HepG2 (cell line): ENCODE results near the gene FBRSL1. TPM values are rescaled to one million over a fixed set of nuclear protein-coding genes. Genes with fewer than 3 reads are reported as not detected.

Experiments used
- AGO2 ChIP-seq: fragments of 200-400 bp; formaldehyde crosslinking; optimal IDR thresholded peaks from 2 replicates; pipeline ENCODE3; 2017; ENCODE audit warnings: mild to moderate bottlenecking, low read depth, low read length, moderate library complexity
- HHEX ChIP-seq: IDR thresholded peaks from 2 replicates; pipeline ENCODE4 v1.6.1; 2016; ENCODE audit warnings: control low read depth
- HNF1A ChIP-seq, 2 experiments: sonication (generic) in 1 of 2; formaldehyde crosslinking in 1 of 2; IDR thresholded peaks; 2 replicates each; pipeline versions ENCODE4 v1.4.0 to v1.6.1; 2016 to 2020; ENCODE audit warnings: borderline replicate concordance in 1 of 2, low read depth in 1 of 2, mild to moderate bottlenecking in 1 of 2, missing genetic modification reagents in 1 of 2
- MTF1 ChIP-seq: sonication (generic); formaldehyde crosslinking; IDR thresholded peaks from 2 replicates; pipeline ENCODE4 v1.5.0; 2020; ENCODE audit warnings: missing genetic modification reagents
- MXD1 ChIP-seq: sonication (generic); formaldehyde crosslinking; IDR thresholded peaks from 2 replicates; pipeline ENCODE4 v1.4.0; 2020; ENCODE audit warnings: mild to moderate bottlenecking, missing genetic modification reagents
- NR2C2 ChIP-seq: sonication (generic); formaldehyde crosslinking; IDR thresholded peaks from 2 replicates; pipeline ENCODE4 v1.4.0; 2020; ENCODE audit warnings: missing genetic modification reagents, mild to moderate bottlenecking, moderate library complexity, borderline replicate concordance
- SIN3A ChIP-seq: IDR thresholded peaks from 2 replicates; pipeline ENCODE4 v1.6.1; 2011; ENCODE audit warnings: low read depth, mild to moderate bottlenecking, control low read depth, low read length, borderline replicate concordance
- ZBTB25 ChIP-seq: IDR thresholded peaks from 2 replicates; pipeline ENCODE4 v1.6.1; 2018; ENCODE audit warnings: missing genetic modification reagents
- ZNF136 ChIP-seq: sonication (generic); formaldehyde crosslinking; IDR thresholded peaks from 2 replicates; pipeline ENCODE4 v1.8.1; 2022; ENCODE audit warnings: low read depth, mild to moderate bottlenecking, moderate library complexity, missing genetic modification reagents
- ZNF451 ChIP-seq: sonication (generic); formaldehyde crosslinking; IDR thresholded peaks from 2 replicates; pipeline ENCODE4 v1.5.0; 2020; ENCODE audit warnings: mild to moderate bottlenecking, missing genetic modification reagents
- ZNF724P ChIP-seq: sonication (generic); formaldehyde crosslinking; IDR thresholded peaks from 2 replicates; pipeline ENCODE4 v1.8.0; 2022; ENCODE audit warnings: missing genetic modification reagents, borderline replicate concordance
- polyA plus RNA-seq, 8 experiments: library from polyadenylated mRNA; depleted of rRNA in 3 of 8; stranded (reverse) in 7 of 8; unstranded in 1 of 8; fragments of >200 nt; fragmentation: Illumina TruSeq in 4 of 8; extraction: Trizol in 4 of 8; gene quantifications; 2 replicates each; pipeline versions ENCODE4 v1.2.1 to v1.2.3, GENCODE V29; 2011 to 2016; ENCODE audit warnings: low read depth in 4 of 8, missing spikeins in 1 of 8, mixed read lengths in 1 of 8; ENCODE audit not compliant: insufficient read depth in 1 of 8
- total RNA-seq, 5 experiments: library from RNA; depleted of rRNA; stranded (reverse); fragments of >200 nt; fragmentation: Illumina TruSeq; extraction: Trizol; gene quantifications; 2 replicates each; pipeline ENCODE4 v1.2.3, GENCODE V29; 2016; ENCODE audit warnings: low read depth in 1 of 5
- TF ChIP-seq, protein P1 (sequence below), 2 experiments: fragments of 450-650 bp in 1 of 2; sonication (generic) in 1 of 2; formaldehyde crosslinking in 1 of 2; IDR thresholded peaks; 2 replicates each; pipeline versions ENCODE4 v1.6.1 to v1.8.0; 2016 to 2022; ENCODE audit warnings: antibody characterized with exemption in 1 of 2, mild to moderate bottlenecking in 1 of 2, missing genetic modification reagents in 1 of 2

FBRSL1 gene
- total and polyA plus RNA-seq, 2 of the 13 experiments (the other 11 are each of a cell fraction or from before 2014, with no cell fraction given) = 3.6 to 7.9 TPM

DNA sequence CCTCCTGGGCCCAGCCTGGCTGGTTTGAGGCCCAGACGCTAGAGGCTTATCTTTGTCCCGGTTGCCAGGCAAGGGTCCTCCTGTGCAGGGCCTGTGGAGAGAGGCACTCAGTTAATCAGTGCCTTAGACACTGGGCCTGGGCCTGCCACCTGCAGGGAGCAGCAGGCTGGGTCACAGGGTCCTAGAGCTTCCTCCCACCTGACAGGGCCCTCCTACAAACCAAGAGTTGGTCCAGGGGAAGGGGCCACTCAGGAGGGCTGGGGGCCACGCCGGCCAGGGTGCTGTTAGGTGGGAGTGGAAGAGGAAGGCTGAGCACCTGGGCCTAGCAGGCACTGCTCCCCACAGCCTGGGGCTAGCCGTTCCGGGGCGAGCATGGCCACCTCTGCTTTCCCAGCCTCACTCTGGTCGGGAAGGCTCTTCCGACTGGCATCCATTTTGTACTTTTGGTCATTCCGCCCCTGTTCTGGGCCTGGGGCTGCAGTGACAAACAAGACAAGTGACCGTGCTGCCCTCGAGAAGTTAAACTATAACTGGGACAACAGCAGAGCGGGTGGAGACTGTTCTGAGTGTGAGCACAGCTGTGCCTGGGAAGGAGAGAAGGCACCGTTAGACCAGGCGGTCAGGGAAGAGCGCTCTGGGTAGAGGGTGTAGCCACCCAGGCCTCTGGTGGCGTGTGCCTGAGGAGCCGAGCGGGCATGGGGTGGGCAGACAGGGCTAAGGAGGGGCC, 27.2 kb downstream of the FBRSL1 start (continued):
- TF ChIP-seq MTF1 (CRISPR knock-in tag) (no peak), SIN3A (peak; percentile 73; the same call in 1 of the 2 replicates), NR2C2 (CRISPR knock-in tag) (peak; percentile 18; the same call in 1 of the 2 replicates), MXD1 (CRISPR knock-in tag) (peak; percentile 22; the same call in 1 of the 2 replicates), ZNF451 (no peak), ZNF136 (CRISPR knock-in tag) (0 out of 2 replicates have a peak, but pooled peaks have one; percentile 62), HNF1A (IDR thresholded peaks at IDR 0.05; ENCODE audit: low read depth) (peak; percentile 82), HNF1A (CRISPR knock-in tag; IDR thresholded peaks at IDR 0.05; ENCODE audit: borderline replicate concordance) (peak; percentile 93; the same call in 1 of the 2 replicates), AGO2 (peak; percentile 69), ZBTB25 (CRISPR knock-in tag) (peak; percentile 47; the same call in 1 of the 2 replicates), HHEX (CRISPR knock-in tag) (no peak), ZNF724P (CRISPR knock-in tag) (0 out of 2 replicates have a peak, but pooled peaks have one; percentile 44)
- TF ChIP-seq, protein P1, sequence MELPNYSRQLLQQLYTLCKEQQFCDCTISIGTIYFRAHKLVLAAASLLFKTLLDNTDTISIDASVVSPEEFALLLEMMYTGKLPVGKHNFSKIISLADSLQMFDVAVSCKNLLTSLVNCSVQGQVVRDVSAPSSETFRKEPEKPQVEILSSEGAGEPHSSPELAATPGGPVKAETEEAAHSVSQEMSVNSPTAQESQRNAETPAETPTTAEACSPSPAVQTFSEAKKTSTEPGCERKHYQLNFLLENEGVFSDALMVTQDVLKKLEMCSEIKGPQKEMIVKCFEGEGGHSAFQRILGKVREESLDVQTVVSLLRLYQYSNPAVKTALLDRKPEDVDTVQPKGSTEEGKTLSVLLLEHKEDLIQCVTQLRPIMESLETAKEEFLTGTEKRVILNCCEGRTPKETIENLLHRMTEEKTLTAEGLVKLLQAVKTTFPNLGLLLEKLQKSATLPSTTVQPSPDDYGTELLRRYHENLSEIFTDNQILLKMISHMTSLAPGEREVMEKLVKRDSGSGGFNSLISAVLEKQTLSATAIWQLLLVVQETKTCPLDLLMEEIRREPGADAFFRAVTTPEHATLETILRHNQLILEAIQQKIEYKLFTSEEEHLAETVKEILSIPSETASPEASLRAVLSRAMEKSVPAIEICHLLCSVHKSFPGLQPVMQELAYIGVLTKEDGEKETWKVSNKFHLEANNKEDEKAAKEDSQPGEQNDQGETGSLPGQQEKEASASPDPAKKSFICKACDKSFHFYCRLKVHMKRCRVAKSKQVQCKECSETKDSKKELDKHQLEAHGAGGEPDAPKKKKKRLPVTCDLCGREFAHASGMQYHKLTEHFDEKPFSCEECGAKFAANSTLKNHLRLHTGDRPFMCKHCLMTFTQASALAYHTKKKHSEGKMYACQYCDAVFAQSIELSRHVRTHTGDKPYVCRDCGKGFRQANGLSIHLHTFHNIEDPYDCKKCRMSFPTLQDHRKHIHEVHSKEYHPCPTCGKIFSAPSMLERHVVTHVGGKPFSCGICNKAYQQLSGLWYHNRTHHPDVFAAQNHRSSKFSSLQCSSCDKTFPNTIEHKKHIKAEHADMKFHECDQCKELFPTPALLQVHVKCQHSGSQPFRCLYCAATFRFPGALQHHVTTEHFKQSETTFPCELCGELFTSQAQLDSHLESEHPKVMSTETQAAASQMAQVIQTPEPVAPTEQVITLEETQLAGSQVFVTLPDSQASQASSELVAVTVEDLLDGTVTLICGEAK (IDR thresholded peaks at IDR 0.05) = no peak
- TF ChIP-seq, protein P1 (CRISPR knock-in tag; IDR thresholded peaks at IDR 0.05) = peak; percentile 28; the same call in 1 of the 2 replicates
